ENCODE data around the gene EPS15. TPM values are rescaled to one million over a fixed set of nuclear protein-coding genes. Genes with fewer than 3 reads are reported as not detected.

EPS15 gene
- total and polyA plus RNA-seq, 2 donors (not counting 1 experiment from before 2014, with no cell fraction given), result 40.3 to 151 TPM

GRCh38 chr1:51304360-51304759 lies 214.7 kb downstream of the EPS15 start:
- CTCF ChIA-PET, result interaction anchor here (1.0 to 2.3 kb wide), 2 partner anchors 8 to 9 kb away, joined by 3 to 13 read pairs; no protein-coding TSS in a partner anchor
- H3K79me2 ChIP-seq (ENCODE audit: control insufficient read depth, insufficient read depth, low read length), result no peaks in the 10 kb centered on the region

More at GRCh38 chr1:51304360-51304759, 214.7 kb downstream of the EPS15 start:
- Mint-ChIP-seq H3K4me1 (peaks cover 2% of the 10 kb centered on the region), H3K4me3 (no peak overlapping the region), H3K27ac (no peak overlapping the region), H3K9me3 (ENCODE audit: insufficient read depth) (no peaks in the 10 kb centered on the region), H3K27me3 (no peaks in the 10 kb centered on the region)
- intact Hi-C loops (cut with micrococcal nuclease), result no loop called here
- Histone ChIP-seq H3K27ac (ENCODE audit: low read length in 2 of 2) (no peak overlapping the region), H3K4me2 (replicated peaks; ENCODE audit: low read depth, low read length, poor library complexity, severe bottlenecking) (no peak overlapping the region), H3K9me3 (ENCODE audit: control extremely low read depth in 1 of 3, control insufficient read depth in 2 of 3, insufficient read depth in 1 of 3, low read length in 2 of 3) (peaks cover 0 to 1% (median 0%) of the 10 kb centered on the region in 3 donors), H3K27me3 (replicated peaks in 1 of 4; ENCODE audit: control extremely low read depth in 1 of 4, control insufficient read depth in 3 of 4, insufficient read depth in 4 of 4, low read length in 3 of 4) (no peaks in the 10 kb centered on the region), H3K4me3 (ENCODE audit: control extremely low read depth in 1 of 5, extremely low read depth in 1 of 5, insufficient read depth in 1 of 5, low read depth in 2 of 5, low read length in 4 of 5) (no peak overlapping the region), H3K4me1 (ENCODE audit: control insufficient read depth in 2 of 2, insufficient read depth in 2 of 2, low read length in 2 of 2) (peaks cover 3 to 5% of the 10 kb centered on the region in 2 donors), H4K20me1 (ENCODE audit: control insufficient read depth, insufficient read depth, low read length, poor library complexity, severe bottlenecking) (no peaks in the 10 kb centered on the region), H3K9ac (ENCODE audit: low read length) (no peak overlapping the region), H2AFZ (ENCODE audit: insufficient read depth, low read depth, low read length, poor library complexity, severe bottlenecking) (no peak overlapping the region), H3K36me3 (replicated peaks in 1 of 2; ENCODE audit: control extremely low read depth in 1 of 2, control insufficient read depth in 1 of 2, extremely low read depth in 1 of 2, insufficient read depth in 2 of 2, low read length in 1 of 2) (no peaks in the 10 kb centered on the region)
- no peak for TF ChIP-seq CTCF (IDR thresholded peaks at IDR 0.05)
- no peak for TF ChIP-seq EZH2 (IDR thresholded peaks at IDR 0.05; ENCODE audit: borderline replicate concordance, insufficient read depth, low read depth, low read length, poor library complexity, severe bottlenecking)
- POLR2A ChIA-PET, result no interaction called here
- ATAC-seq (ENCODE audit: low read depth) (no peak), DNase-seq (no peak)
- WGBS (ENCODE audit: insufficient coverage), result no CpG with 5 or more reads among the region's 1 CpG

Small RNAs within 50 kb of the gene (small RNA-seq; reads per million reads assigned to genes)
- not detected for gene RNU6-1281P (ENCODE audit: insufficient read length, low read depth, low replicate concordance)
- not detected for gene RNU6-877P (ENCODE audit: insufficient read length, low read depth, low replicate concordance)

Other genes with a start within 250 kb of the EPS15 start
- 0.41 TPM in 1 of 2 replicates, not detected in the other for gene TTC39A, start 188.7 kb downstream of the EPS15 start, total RNA-seq
- gene TTC39A, start 188.7 kb downstream of the EPS15 start, polyA plus RNA-seq, result not detected in 2 replicates
- 59.6 and 63.8 TPM in 2 replicates for gene OSBPL9, start 97.8 kb upstream of the EPS15 start, total RNA-seq
- gene OSBPL9, start 97.8 kb upstream of the EPS15 start, polyA plus RNA-seq, result 20.3 and 23.1 TPM in 2 replicates

Data from B cell (primary cell).